ENCODE results near the gene NOTCH1.

DNA sequence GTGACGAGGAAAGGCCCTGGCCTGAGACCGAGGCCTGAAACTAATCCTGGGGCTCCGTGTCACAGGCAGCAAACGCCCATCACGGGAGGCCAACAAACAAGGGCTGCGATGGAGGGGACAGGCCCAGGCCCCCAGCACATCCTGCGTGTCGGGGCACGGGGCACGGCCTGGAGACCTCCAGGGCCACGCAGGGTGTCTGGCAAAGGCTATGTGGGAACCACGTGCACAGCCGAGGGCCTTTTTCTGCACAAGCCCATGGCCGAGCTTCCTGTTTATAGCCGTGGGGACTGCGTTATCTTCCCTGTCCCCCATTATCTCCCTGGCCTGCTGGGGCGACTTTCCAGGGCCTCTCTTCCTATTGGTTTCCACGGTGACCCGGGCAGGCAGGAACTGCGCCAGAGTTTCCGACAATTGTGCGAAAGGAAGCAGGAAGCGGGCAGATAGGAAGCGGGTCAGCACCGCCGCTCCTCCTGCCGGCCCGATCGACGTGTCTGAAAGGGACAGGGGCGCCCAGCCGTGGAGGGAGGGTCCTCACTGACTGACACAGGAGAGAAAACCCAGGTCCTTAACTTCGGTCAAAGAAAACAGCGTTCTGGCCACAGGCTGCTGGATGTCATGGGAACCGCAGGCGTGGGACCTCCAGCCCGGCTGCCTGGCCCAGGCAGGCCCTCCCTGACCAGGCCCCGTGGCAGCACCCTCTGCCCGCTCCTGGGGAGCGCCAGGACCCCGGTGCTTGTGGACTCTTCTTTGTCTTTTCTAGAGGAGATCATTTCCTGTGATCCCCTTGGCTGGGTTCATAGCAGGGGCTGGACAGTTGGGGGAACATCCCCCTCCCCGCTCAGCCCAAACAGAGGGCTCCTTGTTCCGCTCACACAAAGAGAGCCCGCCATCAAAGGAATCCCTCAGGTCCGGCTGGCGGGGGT, 33.9 kb downstream of the NOTCH1 start:
- TF ChIP-seq, protein P1, sequence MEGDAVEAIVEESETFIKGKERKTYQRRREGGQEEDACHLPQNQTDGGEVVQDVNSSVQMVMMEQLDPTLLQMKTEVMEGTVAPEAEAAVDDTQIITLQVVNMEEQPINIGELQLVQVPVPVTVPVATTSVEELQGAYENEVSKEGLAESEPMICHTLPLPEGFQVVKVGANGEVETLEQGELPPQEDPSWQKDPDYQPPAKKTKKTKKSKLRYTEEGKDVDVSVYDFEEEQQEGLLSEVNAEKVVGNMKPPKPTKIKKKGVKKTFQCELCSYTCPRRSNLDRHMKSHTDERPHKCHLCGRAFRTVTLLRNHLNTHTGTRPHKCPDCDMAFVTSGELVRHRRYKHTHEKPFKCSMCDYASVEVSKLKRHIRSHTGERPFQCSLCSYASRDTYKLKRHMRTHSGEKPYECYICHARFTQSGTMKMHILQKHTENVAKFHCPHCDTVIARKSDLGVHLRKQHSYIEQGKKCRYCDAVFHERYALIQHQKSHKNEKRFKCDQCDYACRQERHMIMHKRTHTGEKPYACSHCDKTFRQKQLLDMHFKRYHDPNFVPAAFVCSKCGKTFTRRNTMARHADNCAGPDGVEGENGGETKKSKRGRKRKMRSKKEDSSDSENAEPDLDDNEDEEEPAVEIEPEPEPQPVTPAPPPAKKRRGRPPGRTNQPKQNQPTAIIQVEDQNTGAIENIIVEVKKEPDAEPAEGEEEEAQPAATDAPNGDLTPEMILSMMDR (conservative IDR thresholded peaks at IDR 0.05; ENCODE audit: low read depth, low read length), result no peak
- TF ChIP-seq EZH2 (IDR thresholded peaks at IDR 0.05; ENCODE audit: borderline replicate concordance, low read depth, low read length, poor library complexity, severe bottlenecking), result no peak

All from A673 (cell line).